GOT3 (cell line): ENCODE measurements around the gene PYURF.

Experiments used
- DNase-seq: peaks from one replicate; lab custom pipeline; 2025; ENCODE audit warnings: mixed read lengths; lab: John Stamatoyannopoulos, UW

PYURF gene

DNA sequence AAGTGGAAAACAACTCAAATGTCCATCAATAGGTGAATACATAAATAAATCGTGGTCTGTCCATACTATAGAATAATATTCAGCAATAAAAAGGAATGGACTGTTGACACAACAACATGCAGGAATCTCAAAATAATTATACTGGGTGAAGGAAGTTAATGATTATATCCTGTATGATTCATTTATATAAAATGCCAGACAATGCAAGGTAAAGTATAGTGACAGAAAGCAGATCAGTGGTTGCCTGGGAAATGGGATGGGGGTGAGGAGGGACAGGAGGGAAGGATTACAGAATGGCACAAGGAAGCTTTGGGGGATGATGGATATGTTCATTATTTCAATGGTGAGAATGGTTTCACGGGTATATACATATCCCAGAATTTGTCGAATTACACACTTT is 12.3 kb downstream of the PYURF start:
- no peak for DNase-seq

GRCh38 chr4:88503344-88503743 is 20.2 kb downstream of the PYURF start:
- DNase-seq: no peak

- no peak for DNase-seq
Measured at GRCh38 chr4:88497859-88498409, 25.6 kb downstream of the PYURF start.

DNA sequence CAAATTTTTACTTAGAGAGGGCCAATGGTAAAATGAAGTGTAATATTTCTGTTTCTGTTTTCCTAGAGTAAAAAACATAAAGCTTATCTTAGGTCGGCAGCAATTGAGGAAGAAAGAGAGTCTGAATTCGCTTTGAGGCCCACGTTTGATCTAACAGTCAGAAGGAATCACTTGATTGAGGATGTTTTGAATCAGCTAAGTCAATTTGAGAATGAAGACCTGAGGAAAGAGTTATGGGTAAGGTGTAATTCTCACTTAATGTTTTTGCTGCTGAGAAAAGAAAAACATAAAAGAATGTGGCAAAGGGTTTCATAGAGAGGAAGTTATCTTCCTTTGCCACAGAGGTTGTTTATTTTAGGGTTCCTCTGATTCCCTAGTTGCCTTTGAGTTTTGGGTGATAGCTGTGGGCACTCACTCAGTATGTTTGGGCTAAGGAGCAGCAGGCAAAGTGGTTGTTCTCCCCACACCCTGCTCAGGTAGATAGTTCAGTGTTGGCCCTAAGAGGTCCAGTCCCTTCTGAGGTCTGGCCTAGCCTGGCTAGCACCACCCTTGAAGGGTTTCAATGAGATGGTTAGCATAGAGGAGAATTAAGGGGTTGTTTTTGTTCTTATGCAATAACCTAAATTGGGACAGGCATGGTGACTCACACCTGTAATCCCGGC is 34.3 kb downstream of the PYURF start:
- DNase-seq: no peak

DNA sequence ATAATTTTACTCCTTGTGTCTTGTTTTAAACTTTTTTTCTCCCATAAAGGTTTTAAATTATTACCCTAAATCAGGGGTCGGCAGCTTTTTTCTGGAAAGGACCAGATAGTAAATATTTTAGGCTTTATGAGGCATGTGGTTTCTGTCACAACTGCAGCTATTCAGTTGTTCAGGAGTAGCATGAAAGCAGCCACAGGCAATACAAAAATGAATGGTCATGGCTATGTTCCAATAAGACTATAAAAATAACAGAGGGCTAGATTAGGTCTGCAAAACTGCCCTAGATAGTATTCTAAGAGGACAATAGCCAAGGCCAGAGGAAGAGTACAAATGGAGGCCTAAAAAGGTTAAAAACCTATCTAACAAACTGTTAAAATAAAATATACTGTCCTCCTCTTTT is 42.0 kb downstream of the PYURF start:
- DNase-seq: no peak

DNA sequence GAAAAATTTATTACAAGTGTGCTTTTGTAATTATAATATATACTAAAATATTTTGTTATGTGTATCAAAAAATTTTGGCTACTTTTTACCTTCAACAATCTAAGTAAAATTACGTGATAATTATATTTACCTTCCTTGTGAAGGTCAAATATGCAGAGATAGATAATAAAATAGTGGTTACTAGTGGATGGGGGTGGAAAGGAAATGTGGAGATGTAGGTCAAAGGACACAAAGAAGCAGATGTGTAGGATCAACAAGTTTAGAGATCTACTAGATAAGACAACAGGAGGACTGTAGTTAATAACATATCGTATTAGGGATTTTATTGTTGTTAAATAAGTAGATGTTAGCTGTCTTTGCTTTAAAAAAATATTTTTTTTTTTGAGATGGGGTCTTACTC is 45.3 kb downstream of the PYURF start:
- no peak for DNase-seq

GRCh38 chr4:88477229-88477860 is 46.2 kb downstream of the PYURF start:
- DNase-seq: no peak
